Nephron progenitor cell (in vitro differentiated cells): ENCODE data around the gene DICER1.

Experiments used
- DNase-seq: peaks from one replicate; pipeline ENCODE4 v3.0.0; 2021
- H3K27ac Mint-ChIP-seq: 2 replicates; pipeline ENCODE4 v1.8.0; 2021; ENCODE audit warnings: mild to moderate bottlenecking, moderate library complexity, mixed read lengths
- H3K27me3 Mint-ChIP-seq: 2 replicates; pipeline ENCODE4 v1.8.0; 2021; ENCODE audit warnings: mild to moderate bottlenecking, low read depth, mixed read lengths; ENCODE audit not compliant: poor library complexity
- H3K36me3 Mint-ChIP-seq: 2 replicates; pipeline ENCODE4 v1.8.0; 2021; ENCODE audit warnings: low read depth, mixed read lengths
- H3K4me1 Mint-ChIP-seq: 2 replicates; pipeline ENCODE4 v1.8.0; 2021; ENCODE audit warnings: mixed read lengths
- H3K4me3 Mint-ChIP-seq: 2 replicates; pipeline ENCODE4 v1.8.0; 2021; ENCODE audit warnings: mild to moderate bottlenecking, moderate library complexity, mixed read lengths
- H3K9me3 Mint-ChIP-seq: 2 replicates; pipeline ENCODE4 v1.8.0; 2021; ENCODE audit warnings: mild to moderate bottlenecking, moderate library complexity, mixed read lengths
- CTCF ChIP-seq: fragments of 200-600 bp; sonication (generic); IDR thresholded peaks from 2 replicates; pipeline ENCODE4 v1.5.0; 2021; ENCODE audit warnings: antibody characterized with exemption

The DICER1 gene

GRCh38 chr14:95102680-95103044 is 54.7 kb downstream of the DICER1 start:
- H3K27me3 Mint-ChIP-seq, result no peaks in the 10 kb centered on the region
- H3K4me1 Mint-ChIP-seq, result peaks cover 5% of the 10 kb centered on the region
- no peak overlapping the region for H3K27ac Mint-ChIP-seq
- H3K9me3 Mint-ChIP-seq, result no peaks in the 10 kb centered on the region
- no peak overlapping the region for H3K4me3 Mint-ChIP-seq
- no peak for TF ChIP-seq CTCF
- peaks cover 55% of the 10 kb centered on the region for H3K36me3 Mint-ChIP-seq
- no peak for DNase-seq

GRCh38 chr14:95101736-95102679 is 55.3 kb downstream of the DICER1 start:
- H3K27me3 Mint-ChIP-seq, result no peaks in the 10 kb centered on the region
- H3K9me3 Mint-ChIP-seq, result no peaks in the 10 kb centered on the region
- no peak overlapping the region for H3K4me3 Mint-ChIP-seq
- TF ChIP-seq CTCF, result no peak
- H3K36me3 Mint-ChIP-seq, result peaks cover 52% of the 10 kb centered on the region
- H3K4me1 Mint-ChIP-seq, result peaks cover 5% of the 10 kb centered on the region
- H3K27ac Mint-ChIP-seq, result peak overlapping the region; percentile 4
- no peak for DNase-seq

- H3K4me3 Mint-ChIP-seq, result no peak overlapping the region
- peak; percentile 81 for TF ChIP-seq CTCF
- no peak overlapping the region for H3K27ac Mint-ChIP-seq
- peak; percentile 57 for DNase-seq
- peaks cover 9% of the 10 kb centered on the region for H3K4me1 Mint-ChIP-seq
- H3K9me3 Mint-ChIP-seq, result no peaks in the 10 kb centered on the region
- peaks cover 43% of the 10 kb centered on the region for H3K36me3 Mint-ChIP-seq
- no peaks in the 10 kb centered on the region for H3K27me3 Mint-ChIP-seq
Observed at GRCh38 chr14:95098984-95099599, 58.2 kb downstream of the DICER1 start.

- DNase-seq, result no peak
- no peak overlapping the region for H3K27ac Mint-ChIP-seq
- no peak overlapping the region for H3K4me3 Mint-ChIP-seq
- no peak for TF ChIP-seq CTCF
- H3K27me3 Mint-ChIP-seq, result no peaks in the 10 kb centered on the region
- peaks cover 23% of the 10 kb centered on the region for H3K4me1 Mint-ChIP-seq
- peaks cover 40% of the 10 kb centered on the region for H3K36me3 Mint-ChIP-seq
- no peaks in the 10 kb centered on the region for H3K9me3 Mint-ChIP-seq
Observed at GRCh38 chr14:95097385-95097784, 59.9 kb downstream of the DICER1 start.

GRCh38 chr14:95096476-95096875 is 60.9 kb downstream of the DICER1 start:
- Mint-ChIP-seq H3K4me3 (no peak overlapping the region), H3K9me3 (no peaks in the 10 kb centered on the region), H3K36me3 (peaks cover 36% of the 10 kb centered on the region), H3K4me1 (peaks cover 23% of the 10 kb centered on the region), H3K27me3 (no peaks in the 10 kb centered on the region), H3K27ac (no peak overlapping the region)
- DNase-seq, result no peak
- no peak for TF ChIP-seq CTCF
